Liver (tissue), 9 donors: ENCODE data around the gene CRHR2. TPM values are rescaled to one million over a fixed set of nuclear protein-coding genes. Genes with fewer than 3 reads are reported as not detected.

Source experiments
- DNase-seq: peaks from one replicate; pipeline ENCODE4 v3.0.0-alpha.2; 2017; ENCODE audit warnings: low spot score
- H3K27ac ChIP-seq, 2 donors: one replicate each; pipeline ENCODE4 v1.7.0; 2013; ENCODE audit warnings: inconsistent platforms in 2 of 2, low read length in 2 of 2, control low read depth in 1 of 2, low read depth in 1 of 2, mild to moderate bottlenecking in 1 of 2
- H3K27me3 ChIP-seq, 4 donors: one replicate each; pipeline versions ENCODE4 v1.6.1 to v1.7.0; 2013; ENCODE audit warnings: low read length in 3 of 4, inconsistent platforms in 1 of 4, mild to moderate bottlenecking in 1 of 4, moderate library complexity in 1 of 4; ENCODE audit not compliant: control insufficient read depth in 4 of 4, insufficient read depth in 4 of 4
- H3K36me3 ChIP-seq, 4 donors: one replicate each; pipeline versions ENCODE4 v1.6.1 to v1.7.0; 2013; ENCODE audit warnings: low read length in 3 of 4, mild to moderate bottlenecking in 3 of 4, low read depth in 1 of 4, moderate library complexity in 1 of 4; ENCODE audit not compliant: control insufficient read depth in 4 of 4, insufficient read depth in 3 of 4
- H3K4me1 ChIP-seq, 4 donors: one replicate each; pipeline versions ENCODE4 v1.6.1 to v1.7.0; 2013; ENCODE audit warnings: low read length in 3 of 4, mild to moderate bottlenecking in 3 of 4, moderate library complexity in 1 of 4; ENCODE audit not compliant: control insufficient read depth in 4 of 4, insufficient read depth in 4 of 4
- H3K4me3 ChIP-seq, 3 donors: one replicate each; pipeline versions ENCODE4 v1.6.1 to v1.7.0; 2013; ENCODE audit warnings: low read length in 3 of 3, control low read depth in 1 of 3, low read depth in 1 of 3, mild to moderate bottlenecking in 1 of 3
- H3K9ac ChIP-seq, 2 donors: one replicate each; pipeline ENCODE4 v1.7.0; 2013; ENCODE audit warnings: low read length in 2 of 2, mild to moderate bottlenecking in 2 of 2, moderate library complexity in 2 of 2, control low read depth in 1 of 2, low read depth in 1 of 2
- H3K9me3 ChIP-seq, 4 donors: one replicate each; pipeline versions ENCODE4 v1.6.1 to v1.7.0; 2013; ENCODE audit warnings: low read length in 3 of 4; ENCODE audit not compliant: control insufficient read depth in 4 of 4
- CTCF ChIP-seq: fragments of 150-350 bp; IDR thresholded peaks from 2 replicates; pipeline ENCODE4 v1.5.1; 2017; ENCODE audit warnings: improper control_type of control experiment, low read depth, low read length; ENCODE audit not compliant: missing input control
- EGR1 ChIP-seq, 2 donors: IDR thresholded peaks; 2 replicates each; pipeline ENCODE4 v1.6.1; 2016 to 2018; ENCODE audit warnings: antibody characterized with exemption in 2 of 2, low read depth in 2 of 2
- FOXA1 ChIP-seq: IDR thresholded peaks from 2 replicates; pipeline ENCODE4 v1.6.1; 2016; ENCODE audit warnings: antibody characterized with exemption
- FOXA2 ChIP-seq: IDR thresholded peaks from 2 replicates; pipeline ENCODE4 v1.6.1; 2016; ENCODE audit warnings: antibody characterized with exemption
- GABPA ChIP-seq, 2 donors: IDR thresholded peaks in 1 of 2; conservative IDR thresholded peaks in 1 of 2; 2 replicates each; pipeline ENCODE4 v1.6.1; 2016; ENCODE audit warnings: antibody characterized with exemption in 2 of 2, mild to moderate bottlenecking in 1 of 2, moderate library complexity in 1 of 2
- HNF4A ChIP-seq, 2 donors: conservative IDR thresholded peaks; 2 replicates each; pipeline ENCODE4 v1.6.1; 2016; ENCODE audit warnings: antibody characterized with exemption in 2 of 2, mild to moderate bottlenecking in 2 of 2
- JUND ChIP-seq, 2 donors: IDR thresholded peaks; 2 replicates each; pipeline ENCODE4 v1.6.1; 2016; ENCODE audit warnings: antibody characterized with exemption in 2 of 2
- RAD21 ChIP-seq, 2 donors: IDR thresholded peaks; 2 replicates each; pipeline ENCODE4 v1.6.1; 2016; ENCODE audit warnings: antibody characterized with exemption in 2 of 2, mild to moderate bottlenecking in 2 of 2
- SP1 ChIP-seq: IDR thresholded peaks from 2 replicates; pipeline ENCODE4 v1.6.1; 2018; ENCODE audit warnings: antibody characterized with exemption, mild to moderate bottlenecking
- ZBTB33 ChIP-seq: IDR thresholded peaks from 2 replicates; pipeline ENCODE4 v1.6.1; 2016; ENCODE audit warnings: antibody characterized with exemption
- WGBS: extraction: QIAGEN DNeasy Blood & Tissue Kit; methylation state at CpG from one replicate; pipeline ENCODE4 v1.1.7; 2013; 5-methylcytosine and 5-hydroxymethylcytosine counted together
- polyA plus RNA-seq, 2 donors: library from polyadenylated mRNA; stranded (reverse) in 1 of 2; unstranded in 1 of 2; fragments of 200-250 nt in 1 of 2; fragments of >200 nt in 1 of 2; fragmentation: Nextera tagmentation in 1 of 2; extraction: Ambion mirVana in 1 of 2; gene quantifications; one replicate each; pipeline versions ENCODE4 v1.2.1 to v1.2.3, GENCODE V29; 2013 to 2015
- total RNA-seq, 2 donors: library from RNA; depleted of rRNA; stranded (reverse); fragments of >200 nt; gene quantifications; one replicate each; pipeline ENCODE4 v1.2.3, GENCODE V29; 2014
- donor health status: healthy.
- donor health status: healthy.
- donor health status: healthy.
- donor health status: healthy.
- donor health status: healthy.

CRHR2 gene
- total and polyA plus RNA-seq, 4 donors, result not detected

DNA sequence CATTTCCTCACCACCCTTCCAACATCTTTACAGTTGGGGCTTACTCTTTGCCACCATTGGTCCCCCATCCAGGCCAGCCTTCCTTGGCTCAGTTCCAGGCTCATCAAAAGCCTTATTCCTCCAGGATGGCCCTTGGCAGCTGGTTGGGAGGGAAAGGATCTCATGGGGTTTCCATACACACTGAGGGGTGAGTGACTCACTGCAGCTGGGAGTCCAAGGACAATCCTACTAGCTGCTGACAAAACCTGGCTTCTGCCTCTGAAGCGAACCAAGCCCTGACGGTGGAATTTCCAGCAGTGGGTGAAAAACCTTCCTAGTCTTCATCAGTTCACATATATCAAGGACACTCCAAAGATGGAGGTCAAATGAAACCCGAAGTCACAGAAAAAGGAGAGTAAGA, 22.9 kb downstream of the CRHR2 start (continued):
- TF ChIP-seq ZBTB33, result no peak

DNA sequence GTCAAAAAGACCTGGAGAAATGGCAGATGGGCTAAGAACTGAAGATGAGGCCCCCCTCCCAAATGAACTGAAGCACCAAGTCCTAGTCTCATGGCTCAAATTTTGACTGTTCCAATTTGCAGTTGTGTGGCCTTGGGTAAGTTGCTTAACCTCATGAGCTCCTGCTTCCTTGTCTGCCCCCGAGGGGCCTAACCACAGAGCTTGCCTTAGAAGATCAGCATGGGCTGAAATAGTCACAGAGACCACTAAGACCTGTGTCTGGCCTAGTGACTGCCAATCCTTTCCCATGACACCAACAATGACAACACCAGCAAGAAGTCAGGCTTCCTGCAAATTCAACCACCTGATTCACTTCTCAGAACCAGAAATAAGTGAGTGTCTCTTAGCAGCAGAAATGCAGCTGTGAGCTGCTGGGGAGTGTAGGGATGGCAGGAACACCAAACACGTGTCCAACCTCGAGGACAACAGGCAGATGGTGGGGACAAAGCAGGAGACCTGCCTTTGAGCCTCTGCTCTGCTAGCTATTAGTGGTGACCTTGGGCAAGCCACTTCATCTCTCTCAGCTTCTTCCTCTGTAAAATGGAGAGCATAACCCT, 23.7 kb downstream of the CRHR2 start:
- Histone ChIP-seq H3K27ac (no peak overlapping the region), H3K9me3 (no peaks in the 10 kb centered on the region), H3K36me3 (no peaks in the 10 kb centered on the region), H3K9ac (no peak overlapping the region), H3K4me1 (no peaks in the 10 kb centered on the region), H3K4me3 (no peak overlapping the region), H3K27me3 (no peaks in the 10 kb centered on the region)
- 80% methylated on average over 3 of the region's 3 CpGs for WGBS
- TF ChIP-seq ZBTB33 (no peak), FOXA2 (no peak), JUND (IDR thresholded peaks at IDR 0.05) (no peak), SP1 (no peak), EGR1 (IDR thresholded peaks at IDR 0.05; ENCODE audit: low read depth in 2 of 2) (no peak)
- DNase-seq, result no peak

- no peak overlapping the region for H3K4me3 ChIP-seq
- no peak overlapping the region for H3K27ac ChIP-seq
- no peaks in the 10 kb centered on the region for H3K36me3 ChIP-seq
- TF ChIP-seq SP1 (no peak), CTCF (no peak), GABPA (IDR thresholded peaks at IDR 0.05 in 1 of 2, conservative IDR thresholded peaks at IDR 0.05 in 1 of 2) (no peak), EGR1 (IDR thresholded peaks at IDR 0.05; ENCODE audit: low read depth in 2 of 2) (no peak), HNF4A (conservative IDR thresholded peaks at IDR 0.05) (no peak), RAD21 (IDR thresholded peaks at IDR 0.05) (no peak), FOXA2 (no peak), FOXA1 (no peak), ZBTB33 (no peak)
- no peaks in the 10 kb centered on the region for H3K27me3 ChIP-seq
- DNase-seq, result no peak
- H3K4me1 ChIP-seq, result no peaks in the 10 kb centered on the region
- WGBS, result 96% methylated on average over 2 of the region's 2 CpGs
- H3K9ac ChIP-seq, result no peak overlapping the region
- no peaks in the 10 kb centered on the region for H3K9me3 ChIP-seq
Measured at GRCh38 chr7:30657131-30657530, 25.1 kb downstream of the CRHR2 start.
